ENCODE data around the gene ROR1. TPM values are rescaled to one million over a fixed set of nuclear protein-coding genes. Genes with fewer than 3 reads are reported as not detected.

ROR1 gene
- total and polyA plus RNA-seq, 8 donors, result 25.5 to 95.8 (median 83.0) TPM

DNA sequence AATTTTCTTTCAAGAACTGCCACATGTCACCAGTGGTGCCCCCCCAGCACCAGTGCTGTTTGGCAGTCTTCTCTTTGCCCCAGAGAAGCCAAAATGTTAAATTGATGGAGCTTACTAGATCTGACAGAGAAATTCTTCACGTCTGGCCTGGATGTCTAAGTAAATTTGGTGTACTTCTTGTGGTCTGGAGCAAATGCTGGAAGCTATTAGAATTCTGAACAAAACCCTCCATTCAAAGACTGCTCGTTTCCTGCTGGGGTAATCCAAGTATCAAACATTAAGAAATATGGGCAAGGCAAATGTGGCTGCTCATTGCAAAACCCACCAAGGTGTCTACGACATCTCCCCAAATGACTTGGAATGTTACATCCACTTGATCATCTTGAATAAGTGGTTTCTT lies 92.3 kb downstream of the ROR1 start:
- peaks cover 0 to 3% of the 10 kb centered on the region in 2 donors for H3K4me1 ChIP-seq
- H3K4me3 ChIP-seq, result no peak overlapping the region
- DNase-seq (no peak), ATAC-seq (no peak)
- peak overlapping the region in 1 of 2 donors; percentile 4 for H3K27ac ChIP-seq
- TF ChIP-seq, protein P1, sequence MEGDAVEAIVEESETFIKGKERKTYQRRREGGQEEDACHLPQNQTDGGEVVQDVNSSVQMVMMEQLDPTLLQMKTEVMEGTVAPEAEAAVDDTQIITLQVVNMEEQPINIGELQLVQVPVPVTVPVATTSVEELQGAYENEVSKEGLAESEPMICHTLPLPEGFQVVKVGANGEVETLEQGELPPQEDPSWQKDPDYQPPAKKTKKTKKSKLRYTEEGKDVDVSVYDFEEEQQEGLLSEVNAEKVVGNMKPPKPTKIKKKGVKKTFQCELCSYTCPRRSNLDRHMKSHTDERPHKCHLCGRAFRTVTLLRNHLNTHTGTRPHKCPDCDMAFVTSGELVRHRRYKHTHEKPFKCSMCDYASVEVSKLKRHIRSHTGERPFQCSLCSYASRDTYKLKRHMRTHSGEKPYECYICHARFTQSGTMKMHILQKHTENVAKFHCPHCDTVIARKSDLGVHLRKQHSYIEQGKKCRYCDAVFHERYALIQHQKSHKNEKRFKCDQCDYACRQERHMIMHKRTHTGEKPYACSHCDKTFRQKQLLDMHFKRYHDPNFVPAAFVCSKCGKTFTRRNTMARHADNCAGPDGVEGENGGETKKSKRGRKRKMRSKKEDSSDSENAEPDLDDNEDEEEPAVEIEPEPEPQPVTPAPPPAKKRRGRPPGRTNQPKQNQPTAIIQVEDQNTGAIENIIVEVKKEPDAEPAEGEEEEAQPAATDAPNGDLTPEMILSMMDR (IDR thresholded peaks at IDR 0.05), result no peak
- intact Hi-C loops (cut with DNase I), result no loop called here
- H3K9me3 ChIP-seq, result no peaks in the 10 kb centered on the region
- no peaks in the 10 kb centered on the region for H3K27me3 ChIP-seq
- H3K36me3 ChIP-seq, result no peaks in the 10 kb centered on the region

DNA sequence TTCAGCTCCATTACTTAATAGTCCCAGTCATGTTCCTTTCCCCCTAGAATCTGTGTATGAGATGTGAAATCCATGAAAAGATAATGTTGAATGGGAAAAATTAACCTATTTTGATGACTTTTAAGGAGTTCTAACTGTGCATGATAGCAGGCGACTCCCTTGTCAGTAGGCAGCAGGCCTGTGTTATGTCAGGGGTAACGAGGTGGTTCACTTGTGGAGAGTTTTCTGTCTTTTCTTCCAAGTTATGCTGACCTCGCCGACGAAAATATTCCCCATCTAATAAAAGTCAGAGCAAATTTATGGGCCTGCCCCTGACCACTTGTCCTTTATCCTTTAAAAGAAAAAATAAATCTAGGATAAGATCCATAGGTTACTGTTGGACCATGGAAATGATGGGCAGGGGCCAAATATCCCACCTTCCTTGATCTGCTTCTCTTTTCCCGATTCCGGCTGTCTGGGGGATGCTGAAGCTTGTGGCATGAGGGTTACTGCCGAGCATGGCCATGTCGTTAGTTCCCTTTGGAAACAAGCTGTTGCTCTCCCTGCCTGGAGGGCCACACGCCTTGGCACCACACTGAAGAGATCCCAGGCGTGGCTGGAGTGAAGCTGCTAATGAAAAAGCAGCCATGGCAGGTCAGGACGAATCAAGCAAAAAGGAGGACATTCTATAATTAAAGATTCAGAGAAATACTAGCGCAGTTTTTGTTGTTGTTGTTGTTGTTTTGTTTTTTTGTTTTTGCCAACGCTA lies 93.8 kb downstream of the ROR1 start:
- ATAC-seq, result no peak
- intact Hi-C loops (cut with DNase I), result no loop called here
- H3K27me3 ChIP-seq, result no peaks in the 10 kb centered on the region
- H3K4me1 ChIP-seq, result peaks cover 0 to 3% of the 10 kb centered on the region in 2 donors
- no peaks in the 10 kb centered on the region for H3K9me3 ChIP-seq
- no peak for DNase-seq
- H3K36me3 ChIP-seq, result no peaks in the 10 kb centered on the region
- TF ChIP-seq, protein P1 (IDR thresholded peaks at IDR 0.05), result no peak
- H3K27ac ChIP-seq, result no peak overlapping the region
- no peak overlapping the region for H3K4me3 ChIP-seq

DNA sequence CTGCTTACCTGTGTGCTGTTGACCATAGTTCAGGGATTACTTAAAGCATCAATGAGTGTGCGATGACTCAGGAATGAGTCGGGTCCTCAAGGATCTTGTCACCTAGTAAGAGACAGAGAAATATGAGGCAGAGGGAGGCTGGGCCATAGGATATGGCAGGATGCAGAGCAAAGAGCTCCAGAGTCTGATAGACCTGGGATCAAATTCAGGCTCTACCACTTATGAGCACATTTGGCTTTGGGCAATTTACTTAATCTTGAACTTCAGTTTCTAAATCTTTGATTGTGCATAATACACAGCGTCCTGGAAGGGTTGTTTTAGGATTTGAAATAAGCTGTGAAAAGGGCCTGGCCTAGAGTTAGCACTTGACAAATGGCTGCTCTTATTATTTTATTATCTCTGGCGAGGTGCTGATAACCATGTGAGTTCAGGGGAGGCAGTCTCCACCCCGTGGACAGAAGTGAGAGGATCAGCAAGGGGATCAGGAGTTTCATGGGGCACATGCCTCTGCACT lies 94.5 kb downstream of the ROR1 start:
- no peak overlapping the region for H3K4me3 ChIP-seq
- peaks cover 0 to 3% of the 10 kb centered on the region in 2 donors for H3K4me1 ChIP-seq
- ATAC-seq (peak; percentile 70), DNase-seq (no peak)
- intact Hi-C loops (cut with DNase I), result no loop called here
- no peaks in the 10 kb centered on the region for H3K9me3 ChIP-seq
- TF ChIP-seq, protein P1 (IDR thresholded peaks at IDR 0.05), result no peak
- H3K27ac ChIP-seq, result no peak overlapping the region
- H3K27me3 ChIP-seq, result no peaks in the 10 kb centered on the region
- no peaks in the 10 kb centered on the region for H3K36me3 ChIP-seq

DNA sequence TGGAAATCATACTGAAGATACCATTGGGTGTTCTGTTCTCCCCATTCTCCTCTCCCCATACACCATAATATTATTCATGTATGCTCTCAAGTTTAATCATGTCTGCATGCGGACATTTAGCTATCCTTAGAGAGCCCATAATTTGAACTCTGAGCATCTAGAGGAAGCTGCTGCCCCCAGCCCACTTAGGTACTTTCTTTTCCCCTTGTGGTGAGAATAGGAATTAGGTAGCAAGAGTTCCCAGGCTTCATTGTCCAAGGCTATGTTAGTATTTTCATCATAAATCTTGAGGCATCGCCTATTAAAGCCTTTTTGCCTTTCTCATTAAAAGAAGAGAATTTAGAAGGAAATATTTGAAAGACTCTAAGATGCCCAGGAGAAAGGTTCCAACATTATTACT lies 96.3 kb downstream of the ROR1 start:
- no peaks in the 10 kb centered on the region for H3K9me3 ChIP-seq
- DNase-seq (no peak), ATAC-seq (no peak)
- intact Hi-C loops (cut with DNase I), result no loop called here
- H3K4me1 ChIP-seq, result peaks cover 1 to 3% of the 10 kb centered on the region in 2 donors
- H3K4me3 ChIP-seq, result no peak overlapping the region
- H3K27me3 ChIP-seq, result no peaks in the 10 kb centered on the region
- H3K27ac ChIP-seq, result no peak overlapping the region
- TF ChIP-seq, protein P1 (IDR thresholded peaks at IDR 0.05), result no peak
- no peaks in the 10 kb centered on the region for H3K36me3 ChIP-seq

DNA sequence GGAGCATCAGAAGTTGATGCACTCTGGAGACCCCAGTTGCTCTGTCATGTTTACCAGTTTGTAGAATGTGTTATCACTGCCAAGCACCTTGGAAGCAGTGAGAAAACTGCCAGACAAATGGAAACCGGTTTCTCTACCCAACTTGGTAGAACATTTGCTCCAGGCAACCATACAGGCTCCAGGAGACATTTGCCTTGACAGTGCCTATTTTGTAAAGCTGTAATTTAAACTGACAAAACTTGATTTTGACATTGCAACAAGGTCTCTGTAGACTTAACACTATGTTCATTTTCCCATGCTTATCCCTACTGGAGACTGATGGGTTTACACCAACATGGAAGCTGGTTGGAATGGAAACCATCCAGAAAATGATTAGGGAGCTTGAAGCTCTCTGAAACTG lies 97.6 kb downstream of the ROR1 start:
- DNase-seq (no peak), ATAC-seq (no peak)
- H3K4me3 ChIP-seq, result no peak overlapping the region
- H3K36me3 ChIP-seq, result no peaks in the 10 kb centered on the region
- peaks cover 3% of the 10 kb centered on the region in 2 donors for H3K4me1 ChIP-seq
- H3K9me3 ChIP-seq, result no peaks in the 10 kb centered on the region
- H3K27ac ChIP-seq, result no peak overlapping the region
- TF ChIP-seq, protein P1 (IDR thresholded peaks at IDR 0.05), result no peak
- intact Hi-C loops (cut with DNase I), result no loop called here
- H3K27me3 ChIP-seq, result no peaks in the 10 kb centered on the region
